Measurements from ENCODE around the gene ITGAD.

The ITGAD gene

DNA sequence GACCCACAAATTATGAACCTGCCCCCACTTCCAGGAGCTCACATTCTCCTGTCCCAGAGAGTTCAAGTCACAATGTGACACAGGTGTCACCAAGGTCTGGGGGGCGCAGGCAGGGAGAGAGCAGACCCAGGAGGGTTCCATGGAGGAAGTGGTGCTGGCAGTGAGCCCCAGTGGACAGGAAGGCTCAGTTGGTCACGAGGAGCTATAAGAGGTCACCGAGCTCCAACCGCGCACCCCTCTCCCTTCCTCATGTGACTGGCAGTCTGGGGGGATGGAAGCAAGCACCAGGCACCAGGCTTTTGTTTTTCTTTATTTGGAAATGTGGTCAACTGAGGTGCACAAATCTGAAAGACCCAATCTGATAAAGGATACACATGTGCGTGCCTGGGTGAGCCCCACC, 2.5 kb downstream of the ITGAD start:
- Histone ChIP-seq H3K36me3 (ENCODE audit: insufficient read depth, low read length) (no peaks in the 10 kb centered on the region), H3K4me3 (ENCODE audit: low read depth in 1 of 2, low read length in 2 of 2) (no peak overlapping the region), H3K9me3 (ENCODE audit: insufficient read depth, low read length, severe bottlenecking) (no peaks in the 10 kb centered on the region), H3K4me1 (ENCODE audit: insufficient read depth, low read length) (no peaks in the 10 kb centered on the region), H3K9ac (ENCODE audit: low read depth, low read length) (no peak overlapping the region), H3K27ac (ENCODE audit: low read length) (no peak overlapping the region), H3K4me2 (ENCODE audit: insufficient read depth, low read length) (no peak overlapping the region), H3K79me2 (ENCODE audit: insufficient read depth, low read length) (no peaks in the 10 kb centered on the region), H4K20me1 (ENCODE audit: insufficient read depth, low read length) (no peaks in the 10 kb centered on the region), H2AFZ (ENCODE audit: low read depth, low read length) (no peak overlapping the region), H3K27me3 (ENCODE audit: insufficient read depth, low read length, poor library complexity) (no peaks in the 10 kb centered on the region)
- TF ChIP-seq, protein P1, sequence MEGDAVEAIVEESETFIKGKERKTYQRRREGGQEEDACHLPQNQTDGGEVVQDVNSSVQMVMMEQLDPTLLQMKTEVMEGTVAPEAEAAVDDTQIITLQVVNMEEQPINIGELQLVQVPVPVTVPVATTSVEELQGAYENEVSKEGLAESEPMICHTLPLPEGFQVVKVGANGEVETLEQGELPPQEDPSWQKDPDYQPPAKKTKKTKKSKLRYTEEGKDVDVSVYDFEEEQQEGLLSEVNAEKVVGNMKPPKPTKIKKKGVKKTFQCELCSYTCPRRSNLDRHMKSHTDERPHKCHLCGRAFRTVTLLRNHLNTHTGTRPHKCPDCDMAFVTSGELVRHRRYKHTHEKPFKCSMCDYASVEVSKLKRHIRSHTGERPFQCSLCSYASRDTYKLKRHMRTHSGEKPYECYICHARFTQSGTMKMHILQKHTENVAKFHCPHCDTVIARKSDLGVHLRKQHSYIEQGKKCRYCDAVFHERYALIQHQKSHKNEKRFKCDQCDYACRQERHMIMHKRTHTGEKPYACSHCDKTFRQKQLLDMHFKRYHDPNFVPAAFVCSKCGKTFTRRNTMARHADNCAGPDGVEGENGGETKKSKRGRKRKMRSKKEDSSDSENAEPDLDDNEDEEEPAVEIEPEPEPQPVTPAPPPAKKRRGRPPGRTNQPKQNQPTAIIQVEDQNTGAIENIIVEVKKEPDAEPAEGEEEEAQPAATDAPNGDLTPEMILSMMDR (IDR thresholded peaks at IDR 0.05; ENCODE audit: borderline replicate concordance, extremely low read depth, low read length, poor library complexity, severe bottlenecking) = no peak
- no peak for TF ChIP-seq EZH2 (IDR thresholded peaks at IDR 0.05; ENCODE audit: borderline replicate concordance, low read depth, low read length, severe bottlenecking)
- DNase-seq (no peak), ATAC-seq (ENCODE audit: insufficient read depth, low read depth) (no peak)

DNA sequence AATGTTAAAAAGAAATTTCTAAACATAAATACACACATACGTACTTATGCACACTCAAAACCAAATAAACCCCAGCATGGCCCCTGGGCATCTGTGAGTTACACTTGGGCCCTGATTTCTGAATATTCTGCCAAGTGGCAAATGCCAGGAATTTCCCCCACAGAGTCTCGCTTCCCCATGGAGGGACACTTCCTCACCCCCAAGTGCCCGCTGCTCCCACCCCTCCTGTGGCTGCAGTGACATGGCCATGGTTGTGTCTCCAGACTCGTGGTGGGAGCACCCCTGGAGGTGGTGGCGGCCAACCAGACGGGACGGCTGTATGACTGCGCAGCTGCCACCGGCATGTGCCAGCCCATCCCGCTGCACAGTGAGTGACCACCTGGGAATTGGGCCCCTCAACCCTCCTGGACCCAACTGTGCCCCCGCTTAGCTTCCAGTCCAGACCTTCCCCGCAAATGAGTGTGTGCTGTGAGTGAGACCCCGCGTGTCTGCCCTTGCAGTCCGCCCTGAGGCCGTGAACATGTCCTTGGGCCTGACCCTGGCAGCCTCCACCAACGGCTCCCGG, 4.0 kb downstream of the ITGAD start:
- Histone ChIP-seq H3K36me3 (ENCODE audit: insufficient read depth, low read length) (no peaks in the 10 kb centered on the region), H3K4me2 (ENCODE audit: insufficient read depth, low read length) (no peak overlapping the region), H3K4me1 (ENCODE audit: insufficient read depth, low read length) (no peaks in the 10 kb centered on the region), H3K9me3 (ENCODE audit: insufficient read depth, low read length, severe bottlenecking) (no peaks in the 10 kb centered on the region), H3K27me3 (ENCODE audit: insufficient read depth, low read length, poor library complexity) (no peaks in the 10 kb centered on the region), H2AFZ (ENCODE audit: low read depth, low read length) (no peak overlapping the region), H3K9ac (ENCODE audit: low read depth, low read length) (no peak overlapping the region), H3K27ac (ENCODE audit: low read length) (no peak overlapping the region), H3K79me2 (ENCODE audit: insufficient read depth, low read length) (no peaks in the 10 kb centered on the region), H3K4me3 (ENCODE audit: low read depth in 1 of 2, low read length in 2 of 2) (no peak overlapping the region), H4K20me1 (ENCODE audit: insufficient read depth, low read length) (no peaks in the 10 kb centered on the region)
- ATAC-seq (ENCODE audit: insufficient read depth, low read depth) (no peak), DNase-seq (no peak)
- TF ChIP-seq, protein P1 (IDR thresholded peaks at IDR 0.05; ENCODE audit: borderline replicate concordance, extremely low read depth, low read length, poor library complexity, severe bottlenecking) = no peak
- TF ChIP-seq EZH2 (IDR thresholded peaks at IDR 0.05; ENCODE audit: borderline replicate concordance, low read depth, low read length, severe bottlenecking) = no peak

DNA sequence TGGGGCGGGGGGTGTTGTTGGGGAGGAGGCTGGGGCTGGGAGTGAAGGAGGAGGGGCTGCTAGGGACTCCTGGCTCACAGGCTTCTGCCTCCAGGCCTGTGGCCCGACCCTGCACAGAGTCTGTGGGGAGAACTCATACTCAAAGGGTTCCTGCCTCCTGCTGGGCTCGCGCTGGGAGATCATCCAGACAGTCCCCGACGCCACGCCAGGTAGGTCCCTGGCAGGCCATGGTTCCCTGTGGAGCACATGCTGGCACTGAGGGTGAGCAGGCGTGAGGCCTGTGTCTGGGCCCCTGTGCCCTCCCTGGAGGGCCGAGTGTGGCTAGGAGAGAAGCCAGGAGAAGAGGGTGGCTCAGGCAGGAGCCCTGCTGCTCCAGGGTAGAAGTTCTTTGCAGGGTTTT, 4.6 kb downstream of the ITGAD start:
- H3K27ac ChIP-seq (ENCODE audit: low read length) = no peak overlapping the region
- H4K20me1 ChIP-seq (ENCODE audit: insufficient read depth, low read length) = no peaks in the 10 kb centered on the region
- no peak for DNase-seq
- H3K27me3 ChIP-seq (ENCODE audit: insufficient read depth, low read length, poor library complexity) = no peaks in the 10 kb centered on the region
- H3K4me3 ChIP-seq (ENCODE audit: low read depth in 1 of 2, low read length in 2 of 2) = no peak overlapping the region
- H3K36me3 ChIP-seq (ENCODE audit: insufficient read depth, low read length) = no peaks in the 10 kb centered on the region
- H3K9ac ChIP-seq (ENCODE audit: low read depth, low read length) = no peak overlapping the region
- H3K9me3 ChIP-seq (ENCODE audit: insufficient read depth, low read length, severe bottlenecking) = no peaks in the 10 kb centered on the region
- TF ChIP-seq, protein P1 (IDR thresholded peaks at IDR 0.05; ENCODE audit: borderline replicate concordance, extremely low read depth, low read length, poor library complexity, severe bottlenecking) = no peak
- no peak for TF ChIP-seq EZH2 (IDR thresholded peaks at IDR 0.05; ENCODE audit: borderline replicate concordance, low read depth, low read length, severe bottlenecking)
- H3K4me1 ChIP-seq (ENCODE audit: insufficient read depth, low read length) = no peaks in the 10 kb centered on the region
- ATAC-seq (ENCODE audit: insufficient read depth, low read depth) = no peak
- H3K4me2 ChIP-seq (ENCODE audit: insufficient read depth, low read length) = no peak overlapping the region
- H3K79me2 ChIP-seq (ENCODE audit: insufficient read depth, low read length) = no peaks in the 10 kb centered on the region
- no peak overlapping the region for H2AFZ ChIP-seq (ENCODE audit: low read depth, low read length)

DNA sequence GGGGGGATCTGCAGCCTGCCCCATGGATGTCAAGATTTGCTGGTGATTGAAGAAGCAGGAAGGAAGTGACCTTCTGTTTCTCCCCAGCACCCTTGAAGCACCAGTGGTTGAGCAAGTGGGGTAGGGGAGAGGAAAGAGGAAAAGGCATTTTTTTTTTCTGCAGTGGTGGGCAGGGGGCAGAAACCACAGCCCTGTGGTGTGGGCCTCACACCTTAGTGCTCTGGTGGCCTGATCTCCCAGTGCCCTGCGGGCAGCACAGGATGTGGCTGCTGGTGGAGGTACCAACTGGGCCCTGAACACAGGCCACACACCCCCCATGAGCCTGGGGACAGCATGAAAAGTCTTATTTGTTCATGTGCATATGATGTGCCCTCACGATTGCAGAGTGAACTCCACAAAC, 7.1 kb downstream of the ITGAD start:
- Histone ChIP-seq H3K9ac (ENCODE audit: low read depth, low read length) (no peak overlapping the region), H3K9me3 (ENCODE audit: insufficient read depth, low read length, severe bottlenecking) (no peaks in the 10 kb centered on the region), H3K4me1 (ENCODE audit: insufficient read depth, low read length) (no peaks in the 10 kb centered on the region), H3K79me2 (ENCODE audit: insufficient read depth, low read length) (no peaks in the 10 kb centered on the region), H3K27ac (ENCODE audit: low read length) (no peak overlapping the region), H2AFZ (ENCODE audit: low read depth, low read length) (no peak overlapping the region), H3K36me3 (ENCODE audit: insufficient read depth, low read length) (no peaks in the 10 kb centered on the region), H3K4me2 (ENCODE audit: insufficient read depth, low read length) (no peak overlapping the region), H4K20me1 (ENCODE audit: insufficient read depth, low read length) (no peaks in the 10 kb centered on the region), H3K4me3 (ENCODE audit: low read depth in 1 of 2, low read length in 2 of 2) (no peak overlapping the region), H3K27me3 (ENCODE audit: insufficient read depth, low read length, poor library complexity) (no peaks in the 10 kb centered on the region)
- DNase-seq (peak; percentile 32), ATAC-seq (ENCODE audit: insufficient read depth, low read depth) (peak; percentile 63)
- TF ChIP-seq EZH2 (IDR thresholded peaks at IDR 0.05; ENCODE audit: borderline replicate concordance, low read depth, low read length, severe bottlenecking) = no peak
- TF ChIP-seq, protein P1 (IDR thresholded peaks at IDR 0.05; ENCODE audit: borderline replicate concordance, extremely low read depth, low read length, poor library complexity, severe bottlenecking) = no peak
